ENCODE measurements around the gene BCO1. TPM values are rescaled to one million over a fixed set of nuclear protein-coding genes. Genes with fewer than 3 reads are reported as not detected.

BCO1 gene
- total RNA-seq, 1 donor: not detected

DNA sequence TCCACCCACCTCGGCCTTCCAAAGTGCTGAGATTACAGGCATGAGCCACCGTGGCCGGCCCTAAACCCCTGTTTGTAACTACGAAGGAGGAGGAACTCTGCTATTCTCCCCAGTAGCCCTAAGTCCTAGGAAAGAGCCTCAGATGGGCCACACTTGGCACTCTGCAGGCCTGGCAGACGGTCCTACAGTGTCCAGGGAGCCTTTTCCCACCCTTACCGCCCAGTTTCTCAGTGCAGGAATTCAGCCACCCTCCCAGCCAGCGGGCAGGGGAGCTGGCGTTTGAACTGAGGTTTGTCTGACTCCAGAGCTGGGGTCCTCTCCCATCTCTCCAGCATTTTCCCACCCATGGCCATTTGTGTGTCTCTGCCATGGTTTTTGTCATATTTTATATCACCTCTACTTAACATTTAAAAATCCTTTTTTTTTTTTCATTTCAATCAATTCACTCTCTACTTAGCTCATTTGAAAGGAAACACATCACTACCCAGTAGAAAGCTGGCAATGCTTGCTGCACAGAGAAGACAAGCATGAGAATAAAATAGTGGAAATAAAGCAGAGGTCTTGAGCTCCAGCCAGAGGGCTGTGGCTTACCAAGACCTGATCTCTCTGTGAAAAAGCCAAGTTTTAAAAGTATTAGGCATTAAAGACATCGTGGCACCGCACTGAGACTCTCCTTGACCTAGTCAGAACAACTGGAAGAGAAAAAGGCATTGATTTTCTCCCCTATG lies 34.9 kb downstream of the BCO1 start:
- Histone ChIP-seq H3K27ac (ENCODE audit: low read depth, low read length) (no peak overlapping the region), H3K36me3 (ENCODE audit: insufficient read depth, low read length) (no peaks in the 10 kb centered on the region), H3K9me3 (ENCODE audit: low read depth, low read length) (no peaks in the 10 kb centered on the region), H3K4me1 (ENCODE audit: insufficient read depth, low read length) (no peaks in the 10 kb centered on the region), H3K4me2 (ENCODE audit: insufficient read depth, low read length) (no peak overlapping the region), H4K20me1 (ENCODE audit: insufficient read depth, low read length) (no peaks in the 10 kb centered on the region), H3K27me3 (ENCODE audit: insufficient read depth, low read length) (no peaks in the 10 kb centered on the region), H3K79me2 (ENCODE audit: insufficient read depth, low read length) (no peaks in the 10 kb centered on the region), H3K4me3 (ENCODE audit: insufficient read depth, low read length) (no peak overlapping the region), H2AFZ (ENCODE audit: low read length) (peak overlapping the region; percentile 41)
- TF ChIP-seq, protein P1, sequence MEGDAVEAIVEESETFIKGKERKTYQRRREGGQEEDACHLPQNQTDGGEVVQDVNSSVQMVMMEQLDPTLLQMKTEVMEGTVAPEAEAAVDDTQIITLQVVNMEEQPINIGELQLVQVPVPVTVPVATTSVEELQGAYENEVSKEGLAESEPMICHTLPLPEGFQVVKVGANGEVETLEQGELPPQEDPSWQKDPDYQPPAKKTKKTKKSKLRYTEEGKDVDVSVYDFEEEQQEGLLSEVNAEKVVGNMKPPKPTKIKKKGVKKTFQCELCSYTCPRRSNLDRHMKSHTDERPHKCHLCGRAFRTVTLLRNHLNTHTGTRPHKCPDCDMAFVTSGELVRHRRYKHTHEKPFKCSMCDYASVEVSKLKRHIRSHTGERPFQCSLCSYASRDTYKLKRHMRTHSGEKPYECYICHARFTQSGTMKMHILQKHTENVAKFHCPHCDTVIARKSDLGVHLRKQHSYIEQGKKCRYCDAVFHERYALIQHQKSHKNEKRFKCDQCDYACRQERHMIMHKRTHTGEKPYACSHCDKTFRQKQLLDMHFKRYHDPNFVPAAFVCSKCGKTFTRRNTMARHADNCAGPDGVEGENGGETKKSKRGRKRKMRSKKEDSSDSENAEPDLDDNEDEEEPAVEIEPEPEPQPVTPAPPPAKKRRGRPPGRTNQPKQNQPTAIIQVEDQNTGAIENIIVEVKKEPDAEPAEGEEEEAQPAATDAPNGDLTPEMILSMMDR (IDR thresholded peaks at IDR 0.05; ENCODE audit: extremely low read depth, low read depth, low read length): no peak
- no peak for DNase-seq (ENCODE audit: insufficient read length, low spot score, missing footprints)

DNA sequence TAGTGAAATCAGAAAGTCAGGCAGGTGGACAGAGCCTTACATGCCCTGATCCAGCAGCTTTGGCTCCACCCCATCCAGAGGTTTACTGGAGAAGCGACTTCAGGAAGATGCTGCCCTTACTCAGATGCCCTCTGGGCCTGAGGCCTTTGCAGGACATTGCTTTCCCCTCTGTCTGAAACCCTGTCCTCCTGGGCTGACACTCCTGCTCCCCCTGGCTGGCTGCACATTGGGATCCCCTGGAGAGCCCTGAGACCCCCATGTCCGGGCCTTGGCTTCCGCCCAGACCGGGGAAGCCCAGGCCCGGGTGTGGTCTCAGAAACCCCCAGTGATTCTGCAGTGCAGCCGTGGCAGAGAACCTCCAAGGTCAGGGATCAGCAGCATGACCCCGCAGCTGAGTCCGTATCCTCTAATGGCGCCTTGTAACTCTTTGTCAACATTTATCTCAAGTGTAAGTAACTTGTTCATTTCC lies 36.6 kb downstream of the BCO1 start:
- Histone ChIP-seq H3K27ac (ENCODE audit: low read depth, low read length) (no peak overlapping the region), H4K20me1 (ENCODE audit: insufficient read depth, low read length) (no peaks in the 10 kb centered on the region), H3K27me3 (ENCODE audit: insufficient read depth, low read length) (no peaks in the 10 kb centered on the region), H3K79me2 (ENCODE audit: insufficient read depth, low read length) (no peaks in the 10 kb centered on the region), H3K36me3 (ENCODE audit: insufficient read depth, low read length) (no peaks in the 10 kb centered on the region), H3K9me3 (ENCODE audit: low read depth, low read length) (no peaks in the 10 kb centered on the region), H2AFZ (ENCODE audit: low read length) (no peak overlapping the region), H3K4me3 (ENCODE audit: insufficient read depth, low read length) (no peak overlapping the region), H3K4me1 (ENCODE audit: insufficient read depth, low read length) (no peaks in the 10 kb centered on the region), H3K4me2 (ENCODE audit: insufficient read depth, low read length) (no peak overlapping the region)
- TF ChIP-seq, protein P1 (IDR thresholded peaks at IDR 0.05; ENCODE audit: extremely low read depth, low read depth, low read length): no peak
- DNase-seq (ENCODE audit: insufficient read length, low spot score, missing footprints): no peak

DNA sequence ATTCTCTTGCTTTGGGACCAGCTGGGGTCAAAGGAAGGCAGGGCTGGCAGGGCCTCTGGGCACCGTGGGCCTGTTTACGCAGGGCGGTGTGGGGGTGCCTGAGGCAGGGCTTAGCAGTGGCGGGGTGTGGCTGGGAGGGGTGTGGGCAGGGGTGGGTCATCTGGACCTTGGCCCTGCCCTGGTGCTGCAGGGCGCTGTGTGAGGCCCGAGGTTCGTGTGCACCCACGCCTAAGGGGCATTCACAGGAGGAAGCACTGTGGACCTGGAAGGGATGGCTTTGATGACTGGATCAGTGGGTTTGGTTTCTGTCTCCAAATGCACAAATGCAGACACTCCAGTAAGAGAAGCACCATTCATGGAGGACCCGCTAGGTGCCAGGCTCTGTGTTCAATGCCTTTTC lies 37.3 kb downstream of the BCO1 start:
- TF ChIP-seq, protein P1 (IDR thresholded peaks at IDR 0.05; ENCODE audit: extremely low read depth, low read depth, low read length): no peak
- no peak overlapping the region for H3K4me3 ChIP-seq (ENCODE audit: insufficient read depth, low read length)
- H3K27ac ChIP-seq (ENCODE audit: low read depth, low read length): no peak overlapping the region
- H3K27me3 ChIP-seq (ENCODE audit: insufficient read depth, low read length): no peaks in the 10 kb centered on the region
- no peak overlapping the region for H3K4me2 ChIP-seq (ENCODE audit: insufficient read depth, low read length)
- H3K36me3 ChIP-seq (ENCODE audit: insufficient read depth, low read length): no peaks in the 10 kb centered on the region
- no peaks in the 10 kb centered on the region for H3K79me2 ChIP-seq (ENCODE audit: insufficient read depth, low read length)
- no peaks in the 10 kb centered on the region for H4K20me1 ChIP-seq (ENCODE audit: insufficient read depth, low read length)
- H2AFZ ChIP-seq (ENCODE audit: low read length): no peak overlapping the region
- no peak for DNase-seq (ENCODE audit: insufficient read length, low spot score, missing footprints)
- H3K9me3 ChIP-seq (ENCODE audit: low read depth, low read length): no peaks in the 10 kb centered on the region
- H3K4me1 ChIP-seq (ENCODE audit: insufficient read depth, low read length): no peaks in the 10 kb centered on the region

GRCh38 chr16:81276323-81276722 lies 37.8 kb downstream of the BCO1 start:
- no peak for DNase-seq (ENCODE audit: insufficient read length, low spot score, missing footprints)
- no peaks in the 10 kb centered on the region for H3K27me3 ChIP-seq (ENCODE audit: insufficient read depth, low read length)
- H3K9me3 ChIP-seq (ENCODE audit: low read depth, low read length): no peaks in the 10 kb centered on the region
- H4K20me1 ChIP-seq (ENCODE audit: insufficient read depth, low read length): no peaks in the 10 kb centered on the region
- no peak overlapping the region for H3K4me2 ChIP-seq (ENCODE audit: insufficient read depth, low read length)
- no peaks in the 10 kb centered on the region for H3K36me3 ChIP-seq (ENCODE audit: insufficient read depth, low read length)
- H3K79me2 ChIP-seq (ENCODE audit: insufficient read depth, low read length): no peaks in the 10 kb centered on the region
- TF ChIP-seq, protein P1 (IDR thresholded peaks at IDR 0.05; ENCODE audit: extremely low read depth, low read depth, low read length): no peak
- H3K4me1 ChIP-seq (ENCODE audit: insufficient read depth, low read length): no peaks in the 10 kb centered on the region
- no peak overlapping the region for H3K4me3 ChIP-seq (ENCODE audit: insufficient read depth, low read length)
- no peak overlapping the region for H2AFZ ChIP-seq (ENCODE audit: low read length)
- no peak overlapping the region for H3K27ac ChIP-seq (ENCODE audit: low read depth, low read length)

Data from osteoblast (primary cell).